HG02642 (cell line): Measurements from ENCODE around the gene EFHD2.
"Not testable (repeated sequence)": the region's sequence is repeated elsewhere in the genome, so short reads cannot be mapped to it uniquely, and the experiment has no call there.

Source experiments
- ATAC-seq: cut with Tn5 transposase; IDR thresholded peaks from one replicate; pipeline ENCODE4 v1.9.1; 2021; ENCODE audit warnings: mild to moderate bottlenecking; ENCODE audit not compliant: unreplicated experiment, poor library complexity

EFHD2 gene

DNA sequence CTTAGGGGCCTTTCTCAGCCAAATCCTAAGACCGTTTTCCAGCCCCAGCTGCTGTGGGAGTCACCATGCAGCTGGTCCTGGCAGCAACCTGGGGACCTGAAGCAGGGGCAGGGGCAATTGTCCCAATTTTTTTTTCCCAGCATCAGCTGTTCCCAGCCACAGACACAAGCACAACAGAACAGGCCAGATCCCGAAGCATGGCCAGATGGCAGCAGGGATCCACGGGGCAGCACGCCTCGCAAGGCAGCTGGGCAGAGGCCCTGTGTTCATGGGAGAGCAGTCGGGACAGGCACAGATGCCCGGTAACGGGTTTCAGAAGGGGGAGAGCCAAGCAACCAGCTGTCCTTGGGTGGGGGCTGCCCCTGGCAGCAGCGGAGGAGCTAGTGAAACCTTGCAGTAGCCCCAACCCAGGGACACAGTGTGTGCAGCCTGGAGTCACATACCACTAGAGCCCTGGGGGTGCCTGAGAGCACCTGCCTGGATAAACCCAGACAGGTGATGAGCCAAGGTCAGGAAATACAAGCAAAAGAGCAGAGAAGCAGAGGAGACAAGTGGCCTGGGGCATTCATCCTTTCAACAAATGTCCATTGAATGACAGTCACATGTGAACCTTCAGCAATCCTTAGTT lies 60.2 kb downstream of the EFHD2 start:
- not testable (repeated sequence) for ATAC-seq

DNA sequence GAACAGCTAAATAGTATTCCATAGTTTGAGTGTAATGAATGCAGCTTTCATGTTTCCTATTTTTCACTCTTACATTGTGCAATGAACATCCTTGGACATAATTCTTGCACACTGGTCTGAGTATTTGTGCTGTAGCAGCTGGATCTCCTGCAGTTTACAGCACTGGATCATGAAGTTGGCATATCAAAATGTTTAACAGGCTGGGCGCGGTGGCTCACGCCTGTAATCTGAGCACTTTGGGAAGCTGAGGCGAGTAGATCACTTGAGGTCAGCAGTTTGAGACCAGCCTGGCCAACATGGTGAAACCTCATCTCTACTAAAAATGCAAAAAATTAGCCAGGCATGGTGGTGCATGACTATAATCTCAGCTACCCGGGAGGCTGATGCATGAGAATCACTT lies 61.4 kb downstream of the EFHD2 start:
- ATAC-seq = not testable (repeated sequence)

DNA sequence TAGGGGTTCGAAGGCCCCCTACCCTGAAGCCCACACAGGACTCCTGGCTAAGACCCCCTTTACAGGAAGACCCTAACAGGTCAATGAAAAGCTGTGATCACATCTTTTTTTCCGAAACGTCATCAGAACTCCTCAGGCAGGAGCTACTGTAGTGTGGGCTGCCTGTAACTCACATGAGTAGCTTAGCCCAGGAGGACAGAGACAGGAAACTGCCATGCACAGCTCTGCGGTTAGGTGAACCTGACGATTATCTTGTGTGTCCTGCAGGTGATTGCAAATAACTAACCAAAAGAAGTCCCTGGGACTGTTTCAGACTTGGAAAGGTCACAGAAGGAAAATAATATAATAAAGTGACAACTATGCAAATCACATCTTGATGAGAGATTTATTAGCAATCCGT lies 62.0 kb downstream of the EFHD2 start:
- ATAC-seq = not testable (repeated sequence)

DNA sequence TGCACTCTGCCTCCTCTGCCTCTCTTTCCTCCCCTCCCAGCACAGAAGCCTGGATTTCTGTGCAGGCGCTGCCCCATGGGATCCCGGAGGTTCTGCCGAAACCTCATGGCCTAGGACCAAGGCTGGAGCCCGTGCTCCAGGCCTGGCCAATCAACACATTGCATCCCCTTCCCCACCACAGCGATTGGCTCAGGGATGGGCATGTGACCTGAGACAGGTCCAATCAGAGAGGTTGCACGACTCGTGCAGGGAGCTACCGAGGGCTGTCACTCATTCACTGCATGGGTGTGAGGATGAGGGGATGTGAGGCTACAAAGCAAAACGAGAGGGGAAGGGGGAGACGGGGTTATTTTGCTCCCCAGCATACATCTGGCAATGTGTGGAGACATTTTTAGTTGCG lies 62.9 kb downstream of the EFHD2 start:
- ATAC-seq = no peak

DNA sequence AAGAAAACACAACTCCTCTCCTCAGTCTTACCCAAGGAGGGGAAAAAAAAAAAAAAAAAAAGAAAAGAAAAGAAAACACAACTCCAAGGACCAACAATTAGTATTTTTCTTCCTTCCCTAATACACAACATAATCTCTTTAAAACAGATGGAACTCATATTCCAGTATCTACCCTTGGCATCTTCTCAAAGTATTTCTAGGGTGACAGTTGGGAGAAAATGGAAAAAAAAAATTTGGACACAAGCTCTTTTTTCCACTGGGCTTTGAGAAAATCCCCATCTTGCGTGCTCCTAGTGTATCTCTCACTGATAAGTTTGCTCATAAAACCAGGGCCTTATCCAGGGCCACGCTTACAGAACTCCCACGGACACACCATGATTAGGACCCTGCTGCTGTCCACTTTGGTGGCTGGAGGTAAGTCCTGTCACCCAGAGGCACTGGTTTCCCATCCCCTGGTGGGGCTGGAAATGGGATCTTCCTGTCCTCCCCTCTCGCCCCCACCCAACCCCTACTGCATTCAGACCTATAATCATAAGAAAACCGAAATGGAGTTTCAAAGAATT lies 66.1 kb downstream of the EFHD2 start, which contains the start of gene CELA2B:
Gene CELA2B, plus strand, starts transcription at position 353 of the 563 bp plus-strand sequence. Its CDS starts 22 bp downstream, at position 375.
- no peak for ATAC-seq

DNA sequence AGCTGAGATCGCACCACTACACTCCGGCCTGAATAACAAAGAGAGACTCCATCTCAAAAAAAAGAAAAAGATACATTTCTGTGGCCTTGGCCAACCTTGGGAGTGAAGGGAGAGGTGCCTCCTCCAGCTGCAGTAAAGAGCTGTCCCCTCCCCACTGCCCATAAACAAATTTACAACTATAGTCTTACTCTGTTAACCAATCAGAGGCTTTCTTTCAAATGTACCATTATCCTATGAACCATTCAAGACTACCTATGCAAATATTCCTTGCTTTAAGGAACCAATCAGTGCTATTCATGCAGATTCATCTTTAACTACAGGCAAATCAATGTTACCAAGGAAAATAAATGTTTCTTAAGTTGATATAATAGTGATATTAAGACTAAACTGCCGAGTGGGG lies 67.2 kb downstream of the EFHD2 start:
- no peak for ATAC-seq

DNA sequence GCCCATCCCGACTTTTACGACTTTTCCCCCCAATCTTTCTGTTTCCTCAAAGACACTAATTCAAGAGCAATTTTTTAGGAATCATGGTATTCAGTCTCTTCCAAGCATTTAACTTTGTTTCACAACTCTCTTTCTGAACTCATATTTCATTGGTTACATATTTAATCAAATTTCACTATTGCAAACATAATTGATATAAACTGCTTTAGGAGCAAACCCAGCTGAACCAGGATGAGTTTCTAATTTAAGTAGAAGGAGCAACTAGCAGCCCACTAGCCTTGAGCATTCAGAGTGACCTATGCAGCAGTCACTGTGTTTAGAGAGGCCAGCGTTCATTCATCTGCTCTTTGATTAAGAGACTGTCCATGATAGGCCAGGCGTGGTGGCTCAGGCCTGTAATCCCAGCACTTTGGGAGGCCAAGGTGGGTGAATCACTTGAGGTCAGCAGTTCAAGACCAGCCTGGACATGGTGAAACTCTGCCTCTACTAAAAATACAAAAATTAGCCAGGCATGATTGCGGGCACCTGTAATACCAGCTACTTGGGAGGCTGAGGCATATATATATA lies 68.0 kb downstream of the EFHD2 start:
- no peak for ATAC-seq
